GM12878 (cell line): Measurements from ENCODE around the gene DISP3. TPM values are rescaled to one million over a fixed set of nuclear protein-coding genes. Genes with fewer than 3 reads are reported as not detected.

ENCODE experiments used
- ATAC-seq: fragments of 200-7000 bp; cut with Tn5 transposase; 3 replicates; pipeline ENCODE4 v1.9.1; 2020; ENCODE audit warnings: mild to moderate bottlenecking, moderate library complexity
- BruUV-seq: library from RNA; stranded (reverse); fragments of 400-500 nt; replicated peaks from 2 replicates; lab custom pipeline; 2021; lab: Mats Ljungman, UMichigan
- CTCF ChIA-PET: fragments of 300-600 bp; sonication (Branson Sonifier 250); formaldehyde crosslinking; extraction: SDS; loops from one replicate; lab custom pipeline; 2021; ENCODE audit warnings: inconsistent platforms; lab: Yijun Ruan, JAX
- POLR2A ChIA-PET: fragments of 350-600 bp; formaldehyde crosslinking; extraction: SDS; loops from one replicate; lab custom pipeline; 2021; ENCODE audit warnings: inconsistent platforms; lab: Charles Lee
- RAD21 ChIA-PET: fragments of 300-600 bp; sonication (Branson Sonifier 250); formaldehyde crosslinking; loops from one replicate; lab custom pipeline; 2023; ENCODE audit warnings: antibody characterized with exemption; ENCODE audit not compliant: unreplicated experiment; lab: Charles Lee
- SMC1A ChIA-PET: fragments of 300-600 bp; sonication (Branson Sonifier 250); formaldehyde crosslinking; loops from one replicate; lab custom pipeline; 2023; ENCODE audit not compliant: unreplicated experiment, uncharacterized antibody; lab: Charles Lee
- DNase-seq: peaks from one replicate; pipeline ENCODE4 v3.0.0-alpha.2; 2011; ENCODE audit warnings: low read depth, low spot score
- FAIRE-seq: peaks from 3 replicates; lab custom pipeline; 2011; peaks lifted over from hg19 to GRCh38; lab: Jason Lieb, UNC
- H2AFZ ChIP-seq: 2 replicates; pipeline ENCODE4 v1.6.0; 2011; ENCODE audit warnings: low read depth, low read length, control low read depth; ENCODE audit not compliant: control insufficient read depth
- H3K27ac ChIP-seq: 2 replicates; pipeline ENCODE4 v1.5.1; 2011; ENCODE audit warnings: control low read depth; ENCODE audit not compliant: control insufficient read depth, insufficient read depth
- H3K27me3 ChIP-seq, 2 experiments: replicated peaks in 1 of 2; 2 replicates each; pipeline versions ENCODE4 v1.6.0 to v1.6.1; 2011; ENCODE audit warnings: low read length in 1 of 2; ENCODE audit not compliant: control insufficient read depth in 2 of 2, insufficient read depth in 2 of 2
- H3K36me3 ChIP-seq, 2 experiments: 2 replicates each; pipeline ENCODE4 v1.5.1; 2011; ENCODE audit warnings: low read length in 1 of 2; ENCODE audit not compliant: control insufficient read depth in 2 of 2, insufficient read depth in 2 of 2
- H3K4me1 ChIP-seq: 2 replicates; pipeline ENCODE4 v1.6.1; 2011; ENCODE audit warnings: mild to moderate bottlenecking, low read length, moderate library complexity, mixed read lengths; ENCODE audit not compliant: control insufficient read depth, insufficient read depth
- H3K4me2 ChIP-seq: 2 replicates; pipeline ENCODE4 v1.6.0; 2011; ENCODE audit warnings: control low read depth; ENCODE audit not compliant: control insufficient read depth, insufficient read depth
- H3K4me3 ChIP-seq: fragments of 200-600 bp; sonication (generic); 2 replicates; pipeline ENCODE4 v1.5.1; 2016
- H3K79me2 ChIP-seq: 2 replicates; pipeline ENCODE4 v1.6.0; 2011; ENCODE audit warnings: low read length; ENCODE audit not compliant: control insufficient read depth, insufficient read depth
- H3K9ac ChIP-seq: 2 replicates; pipeline ENCODE4 v1.8.0; 2011; ENCODE audit warnings: low read length, control low read depth, mixed read lengths; ENCODE audit not compliant: control insufficient read depth, insufficient read depth
- H3K9me3 ChIP-seq: replicated peaks from 3 replicates; pipeline ENCODE4 v1.5.1; 2011; ENCODE audit warnings: mild to moderate bottlenecking, low read length; ENCODE audit not compliant: control insufficient read depth, insufficient read depth
- H4K20me1 ChIP-seq: 2 replicates; pipeline ENCODE4 v1.6.0; 2011; ENCODE audit not compliant: control insufficient read depth, insufficient read depth
- ATF7 ChIP-seq: fragments of 450-650 bp; IDR thresholded peaks from 2 replicates; pipeline ENCODE4 v1.6.1; 2016; ENCODE audit warnings: low read depth, mild to moderate bottlenecking
- CEBPB ChIP-seq, 2 experiments: fragments of 150-350 bp in 1 of 2; IDR thresholded peaks; 2 replicates each; pipeline ENCODE4 v1.6.1; 2012 to 2014; ENCODE audit warnings: low read depth in 2 of 2, low read length in 2 of 2, borderline replicate concordance in 1 of 2, inconsistent platforms in 1 of 2
- NR2C1 ChIP-seq: fragments of 450-650 bp; IDR thresholded peaks from 2 replicates; pipeline ENCODE4 v1.6.1; 2017; ENCODE audit warnings: antibody characterized with exemption, mild to moderate bottlenecking, moderate library complexity
- RAD21 ChIP-seq: IDR thresholded peaks from 2 replicates; pipeline ENCODE4 v1.6.1; 2011; ENCODE audit warnings: mild to moderate bottlenecking, low read depth, low read length, moderate library complexity; ENCODE audit not compliant: insufficient read depth
- STAT1 ChIP-seq: fragments of 450-650 bp; conservative IDR thresholded peaks from 2 replicates; pipeline ENCODE4 v1.6.1; 2014; ENCODE audit warnings: antibody characterized with exemption, mild to moderate bottlenecking
- TBL1XR1 ChIP-seq: IDR thresholded peaks from 2 replicates; pipeline ENCODE4 v1.6.1; 2012; ENCODE audit warnings: low read depth, low read length, improper control_type of control experiment
- WGBS: methylation state at CpG from one replicate; pipeline ENCODE4 v1.1.6; 2016; ENCODE audit warnings: low lambda C conversion rate; ENCODE audit not compliant: insufficient replicate concordance, insufficient coverage; ENCODE audit errors: missing lambda C conversion rate; 5-methylcytosine and 5-hydroxymethylcytosine counted together
- in situ Hi-C: fragments of 300-500 bp; cut with MboI; formaldehyde crosslinking; loops from 9 replicates; pipeline ENCODE4 v1.14.3; 2018; ENCODE audit warnings: mixed read lengths
- intact Hi-C: fragments of 100-400 bp; cut with micrococcal nuclease; formaldehyde crosslinking; loops from one replicate; pipeline ENCODE4 v1.14.2; 2022; ENCODE audit not compliant: unreplicated experiment
- polyA plus RNA-seq, 11 experiments: library from polyadenylated mRNA; depleted of rRNA in 4 of 11; unstranded in 6 of 11; stranded (reverse) in 5 of 11; fragments of >200 nt; fragmentation: Nextera tagmentation in 4 of 11; fragmentation: Illumina TruSeq in 1 of 11; extraction: Ambion mirVana in 4 of 11; extraction: Trizol in 1 of 11; gene quantifications; 1 replicate in 1 of 11; 2 replicates in 10 of 11; pipeline versions ENCODE4 v1.2.1 to v1.2.3, GENCODE V29; 2011 to 2016; ENCODE audit warnings: inconsistent platforms in 2 of 11, missing spikeins in 2 of 11, low read depth in 1 of 11
- total RNA-seq, 4 experiments: library from RNA; depleted of rRNA in 3 of 4; stranded (reverse); fragments of >200 nt in 3 of 4; fragmentation: Illumina TruSeq in 1 of 4; extraction: Trizol in 1 of 4; gene quantifications; 2 replicates each; pipeline versions ENCODE4 v1.2.1 to v1.2.3, GENCODE V29; 2013 to 2021
- TF ChIP-seq, protein P1 (sequence below): fragments of 450-650 bp; IDR thresholded peaks from 2 replicates; pipeline ENCODE4 v1.6.1; 2017; ENCODE audit warnings: mild to moderate bottlenecking, low read depth, inconsistent platforms; ENCODE audit not compliant: poor library complexity, severe bottlenecking
- TF ChIP-seq, protein P2 (sequence below): fragments of 450-650 bp; IDR thresholded peaks from 2 replicates; pipeline ENCODE4 v1.6.1; 2018; ENCODE audit warnings: mild to moderate bottlenecking, low read depth, moderate library complexity; ENCODE audit not compliant: partially characterized antibody
- TF ChIP-seq, protein P3 (sequence below): fragments of 450-650 bp; conservative IDR thresholded peaks from 2 replicates; pipeline ENCODE4 v1.6.1; 2017; ENCODE audit warnings: mild to moderate bottlenecking, moderate library complexity

DISP3 gene
- total and polyA plus RNA-seq, 10 of the 15 experiments (the other 5 are each of a cell fraction or from before 2014, with no cell fraction given) = under 0.01 to 0.18 (median 0.09) TPM; not detected in 2

DNA sequence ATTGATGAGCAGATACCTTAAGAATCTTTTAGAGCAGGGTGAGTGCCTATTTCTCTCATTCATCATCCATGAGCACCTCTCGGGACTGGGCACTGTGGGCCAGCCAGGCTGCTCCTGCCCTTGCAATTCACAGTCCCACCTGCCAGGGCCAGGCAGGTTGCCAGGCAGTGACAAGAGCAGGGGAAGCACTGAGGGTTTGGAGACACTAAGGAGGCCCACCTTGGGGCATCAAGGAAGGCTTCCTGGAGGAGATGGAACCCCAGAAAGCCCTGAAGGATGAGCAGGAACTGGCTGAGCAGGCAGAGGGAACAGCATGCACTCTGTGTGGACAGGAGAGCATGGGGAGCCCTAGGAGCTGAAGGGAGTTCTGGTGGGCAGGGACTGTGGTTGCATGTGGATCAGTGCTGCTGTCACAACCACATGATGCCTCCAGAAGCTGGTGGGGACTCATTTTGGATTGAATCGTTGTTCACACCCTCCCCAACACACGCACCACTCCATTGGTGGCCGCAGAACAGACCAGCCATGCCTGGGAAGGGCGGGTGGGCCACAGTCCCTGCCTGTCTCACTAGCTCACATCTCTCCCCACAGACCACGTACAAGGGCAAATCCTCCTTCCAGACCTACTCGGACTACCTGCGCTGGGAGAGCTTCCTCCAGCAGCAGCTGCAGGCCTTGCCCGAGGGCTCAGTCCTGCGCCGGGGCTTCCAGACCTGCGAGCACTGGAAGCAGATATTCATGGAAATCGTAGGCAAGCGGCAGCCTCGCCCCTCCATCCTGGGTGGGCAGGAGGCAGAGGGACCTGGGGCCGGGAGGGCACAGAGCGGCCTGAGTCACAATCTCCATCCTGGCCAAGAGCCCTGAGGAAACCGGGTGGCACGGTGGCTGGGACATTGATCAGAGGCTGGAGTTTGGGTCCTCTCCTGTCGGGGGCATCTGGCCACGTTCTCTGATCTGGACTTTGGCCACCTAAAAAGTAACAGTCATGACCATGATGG, 55.1 kb downstream of the DISP3 start:
- WGBS = 42% methylated on average over 18 of the region's 21 CpGs
- in situ Hi-C loops = no loop called here

More for the DNA sequence above, 55.1 kb downstream of the DISP3 start:
- no peak overlapping the region for H3K4me2 ChIP-seq
- ChIA-PET POLR2A (no interaction called here), CTCF (interaction anchor here (0.6 kb wide), 1 partner anchor 305 kb away, joined by 3 read pairs; no protein-coding TSS in a partner anchor), RAD21 (no interaction called here), SMC1A (no interaction called here)
- H3K27ac ChIP-seq = no peak overlapping the region
- no TSS peak for BruUV-seq
- H3K36me3 ChIP-seq = no peaks in the 10 kb centered on the region
- DNase-seq (no peak), FAIRE-seq (no peak), ATAC-seq (no peak)
- no peaks in the 10 kb centered on the region for H3K27me3 ChIP-seq
- H4K20me1 ChIP-seq = no peaks in the 10 kb centered on the region
- no peaks in the 10 kb centered on the region for H3K79me2 ChIP-seq
- no peak overlapping the region for H3K9ac ChIP-seq
- H3K4me3 ChIP-seq = no peak overlapping the region
- no peak overlapping the region for H2AFZ ChIP-seq
- H3K4me1 ChIP-seq = no peaks in the 10 kb centered on the region
- intact Hi-C loops = no loop called here
- TF ChIP-seq STAT1 = no peak
- no peak for TF ChIP-seq CEBPB (IDR thresholded peaks at IDR 0.05; ENCODE audit: borderline replicate concordance in 1 of 2, low read depth in 2 of 2, low read length in 2 of 2)
- TF ChIP-seq, protein P1, sequence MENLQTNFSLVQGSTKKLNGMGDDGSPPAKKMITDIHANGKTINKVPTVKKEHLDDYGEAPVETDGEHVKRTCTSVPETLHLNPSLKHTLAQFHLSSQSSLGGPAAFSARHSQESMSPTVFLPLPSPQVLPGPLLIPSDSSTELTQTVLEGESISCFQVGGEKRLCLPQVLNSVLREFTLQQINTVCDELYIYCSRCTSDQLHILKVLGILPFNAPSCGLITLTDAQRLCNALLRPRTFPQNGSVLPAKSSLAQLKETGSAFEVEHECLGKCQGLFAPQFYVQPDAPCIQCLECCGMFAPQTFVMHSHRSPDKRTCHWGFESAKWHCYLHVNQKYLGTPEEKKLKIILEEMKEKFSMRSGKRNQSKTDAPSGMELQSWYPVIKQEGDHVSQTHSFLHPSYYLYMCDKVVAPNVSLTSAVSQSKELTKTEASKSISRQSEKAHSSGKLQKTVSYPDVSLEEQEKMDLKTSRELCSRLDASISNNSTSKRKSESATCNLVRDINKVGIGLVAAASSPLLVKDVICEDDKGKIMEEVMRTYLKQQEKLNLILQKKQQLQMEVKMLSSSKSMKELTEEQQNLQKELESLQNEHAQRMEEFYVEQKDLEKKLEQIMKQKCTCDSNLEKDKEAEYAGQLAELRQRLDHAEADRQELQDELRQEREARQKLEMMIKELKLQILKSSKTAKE = no peak
- TF ChIP-seq RAD21 = no peak
- TF ChIP-seq TBL1XR1 = no peak
- TF ChIP-seq, protein P2, sequence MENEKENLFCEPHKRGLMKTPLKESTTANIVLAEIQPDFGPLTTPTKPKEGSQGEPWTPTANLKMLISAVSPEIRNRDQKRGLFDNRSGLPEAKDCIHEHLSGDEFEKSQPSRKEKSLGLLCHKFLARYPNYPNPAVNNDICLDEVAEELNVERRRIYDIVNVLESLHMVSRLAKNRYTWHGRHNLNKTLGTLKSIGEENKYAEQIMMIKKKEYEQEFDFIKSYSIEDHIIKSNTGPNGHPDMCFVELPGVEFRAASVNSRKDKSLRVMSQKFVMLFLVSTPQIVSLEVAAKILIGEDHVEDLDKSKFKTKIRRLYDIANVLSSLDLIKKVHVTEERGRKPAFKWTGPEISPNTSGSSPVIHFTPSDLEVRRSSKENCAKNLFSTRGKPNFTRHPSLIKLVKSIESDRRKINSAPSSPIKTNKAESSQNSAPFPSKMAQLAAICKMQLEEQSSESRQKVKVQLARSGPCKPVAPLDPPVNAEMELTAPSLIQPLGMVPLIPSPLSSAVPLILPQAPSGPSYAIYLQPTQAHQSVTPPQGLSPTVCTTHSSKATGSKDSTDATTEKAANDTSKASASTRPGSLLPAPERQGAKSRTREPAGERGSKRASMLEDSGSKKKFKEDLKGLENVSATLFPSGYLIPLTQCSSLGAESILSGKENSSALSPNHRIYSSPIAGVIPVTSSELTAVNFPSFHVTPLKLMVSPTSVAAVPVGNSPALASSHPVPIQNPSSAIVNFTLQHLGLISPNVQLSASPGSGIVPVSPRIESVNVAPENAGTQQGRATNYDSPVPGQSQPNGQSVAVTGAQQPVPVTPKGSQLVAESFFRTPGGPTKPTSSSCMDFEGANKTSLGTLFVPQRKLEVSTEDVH = no peak
- TF ChIP-seq, protein P3, sequence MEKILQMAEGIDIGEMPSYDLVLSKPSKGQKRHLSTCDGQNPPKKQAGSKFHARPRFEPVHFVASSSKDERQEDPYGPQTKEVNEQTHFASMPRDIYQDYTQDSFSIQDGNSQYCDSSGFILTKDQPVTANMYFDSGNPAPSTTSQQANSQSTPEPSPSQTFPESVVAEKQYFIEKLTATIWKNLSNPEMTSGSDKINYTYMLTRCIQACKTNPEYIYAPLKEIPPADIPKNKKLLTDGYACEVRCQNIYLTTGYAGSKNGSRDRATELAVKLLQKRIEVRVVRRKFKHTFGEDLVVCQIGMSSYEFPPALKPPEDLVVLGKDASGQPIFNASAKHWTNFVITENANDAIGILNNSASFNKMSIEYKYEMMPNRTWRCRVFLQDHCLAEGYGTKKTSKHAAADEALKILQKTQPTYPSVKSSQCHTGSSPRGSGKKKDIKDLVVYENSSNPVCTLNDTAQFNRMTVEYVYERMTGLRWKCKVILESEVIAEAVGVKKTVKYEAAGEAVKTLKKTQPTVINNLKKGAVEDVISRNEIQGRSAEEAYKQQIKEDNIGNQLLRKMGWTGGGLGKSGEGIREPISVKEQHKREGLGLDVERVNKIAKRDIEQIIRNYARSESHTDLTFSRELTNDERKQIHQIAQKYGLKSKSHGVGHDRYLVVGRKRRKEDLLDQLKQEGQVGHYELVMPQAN = no peak
- TF ChIP-seq NR2C1 = no peak
- TF ChIP-seq ATF7 = no peak
- H3K9me3 ChIP-seq = no peaks in the 10 kb centered on the region
